Keratinocyte (primary cell): ENCODE measurements around the gene CFAP91. TPM values are rescaled to one million over a fixed set of nuclear protein-coding genes. Genes with fewer than 3 reads are reported as not detected.

ENCODE experiments used
- DNase-seq: peaks from one replicate; pipeline ENCODE4 v3.0.0-alpha.2; 2011; ENCODE audit warnings: low read depth, missing footprints, low spot score
- FAIRE-seq: peaks from 2 replicates; lab custom pipeline; 2011; peaks lifted over from hg19 to GRCh38; lab: Jason Lieb, UNC
- H2AFZ ChIP-seq: 2 replicates; pipeline ENCODE4 v1.6.0; 2012; ENCODE audit warnings: low read length, control low read depth, inconsistent platforms; ENCODE audit not compliant: control insufficient read depth
- H3K27ac ChIP-seq: 2 replicates; pipeline ENCODE4 v1.5.1; 2011; ENCODE audit warnings: low read length; ENCODE audit not compliant: control insufficient read depth, insufficient read depth
- H3K27me3 ChIP-seq: 3 replicates; pipeline ENCODE4 v1.6.0; 2011; ENCODE audit warnings: low read length; ENCODE audit not compliant: control insufficient read depth, insufficient read depth; ENCODE audit errors: extremely low read depth
- H3K36me3 ChIP-seq, 2 experiments: 2 replicates in 1 of 2; 3 replicates in 1 of 2; pipeline ENCODE4 v1.5.1; 2011; ENCODE audit warnings: low read length in 2 of 2, mild to moderate bottlenecking in 1 of 2; ENCODE audit not compliant: control insufficient read depth in 2 of 2, insufficient read depth in 2 of 2; ENCODE audit errors: extremely low read depth in 1 of 2
- H3K4me1 ChIP-seq: 3 replicates; pipeline ENCODE4 v1.5.1; 2011; ENCODE audit warnings: low read length; ENCODE audit not compliant: control insufficient read depth, insufficient read depth; ENCODE audit errors: extremely low read depth
- H3K4me2 ChIP-seq: 3 replicates; pipeline ENCODE4 v1.6.0; 2011; ENCODE audit warnings: low read depth, low read length; ENCODE audit not compliant: control insufficient read depth, insufficient read depth; ENCODE audit errors: extremely low read depth
- H3K4me3 ChIP-seq, 3 experiments: fragments of 200-600 bp in 1 of 3; sonication (generic) in 1 of 3; 2 replicates in 2 of 3; 3 replicates in 1 of 3; pipeline ENCODE4 v1.5.1; 2011 to 2016; ENCODE audit warnings: low read length in 3 of 3, mild to moderate bottlenecking in 3 of 3, control low read depth in 2 of 3, inconsistent platforms in 1 of 3, low read depth in 1 of 3, mixed read lengths in 1 of 3, mixed run types in 1 of 3, moderate library complexity in 1 of 3; ENCODE audit not compliant: control insufficient read depth in 2 of 3, insufficient read depth in 2 of 3; ENCODE audit errors: extremely low read depth in 1 of 3
- H3K79me2 ChIP-seq: 2 replicates; pipeline ENCODE4 v1.6.0; 2012; ENCODE audit warnings: low read length; ENCODE audit not compliant: control insufficient read depth, insufficient read depth
- H3K9ac ChIP-seq: 3 replicates; pipeline ENCODE4 v1.6.0; 2011; ENCODE audit warnings: low read length; ENCODE audit not compliant: control insufficient read depth, insufficient read depth; ENCODE audit errors: extremely low read depth
- H3K9me1 ChIP-seq: 3 replicates; pipeline ENCODE4 v1.6.0; 2011; ENCODE audit warnings: low read length; ENCODE audit not compliant: control insufficient read depth, insufficient read depth; ENCODE audit errors: extremely low read depth
- H3K9me3 ChIP-seq: 2 replicates; pipeline ENCODE4 v1.5.1; 2012; ENCODE audit warnings: low read depth, low read length; ENCODE audit not compliant: control insufficient read depth
- H4K20me1 ChIP-seq: 3 replicates; pipeline ENCODE4 v1.6.0; 2011; ENCODE audit warnings: low read length; ENCODE audit not compliant: control insufficient read depth, insufficient read depth; ENCODE audit errors: extremely low read depth
- EZH2 ChIP-seq: IDR thresholded peaks from one replicate; pipeline ENCODE4 v1.6.1; 2012; ENCODE audit warnings: inconsistent platforms, mild to moderate bottlenecking, low read length, moderate library complexity
- dilution Hi-C: fragments of 300-500 bp; cut with MboI; formaldehyde crosslinking; loops from one replicate; pipeline ENCODE4 v1.7.0; 2020; ENCODE audit warnings: low sequenced_read_pairs; ENCODE audit not compliant: extremely low pct_ligation_motif_present
- polyA plus RNA-seq, 5 experiments: library from polyadenylated mRNA; depleted of rRNA in 3 of 5; stranded (reverse) in 3 of 5; stranded (forward) in 1 of 5; unstranded in 1 of 5; fragments of >200 nt; gene quantifications; 1 replicate in 1 of 5; 2 replicates in 3 of 5; 3 replicates in 1 of 5; pipeline versions ENCODE4 v1.2.1 to v1.2.3, GENCODE V29; 2011 to 2012; ENCODE audit warnings: missing spikeins in 2 of 5, low read depth in 1 of 5, low replicate concordance in 1 of 5
- TF ChIP-seq, protein P1 (sequence below), 3 experiments: IDR thresholded peaks in 1 of 3; conservative IDR thresholded peaks in 1 of 3; optimal IDR thresholded peaks in 1 of 3; 2 replicates in 2 of 3; 3 replicates in 1 of 3; pipeline versions ENCODE3 to v1.5.1; 2011; ENCODE audit warnings: low read length in 3 of 3, mild to moderate bottlenecking in 3 of 3, moderate library complexity in 2 of 3, control low read depth in 1 of 3, inconsistent platforms in 1 of 3; ENCODE audit not compliant: insufficient read depth in 2 of 3; ENCODE audit errors: extremely low read depth in 1 of 3

CFAP91 gene
- polyA plus RNA-seq, 1 donor (not counting 4 experiments of a cell fraction or from before 2014, with no cell fraction given) = not detected

- dilution Hi-C loops = no loop called here
- FAIRE-seq (no peak), DNase-seq (no peak)
- no peaks in the 10 kb centered on the region for H4K20me1 ChIP-seq
- H3K9me3 ChIP-seq = no peaks in the 10 kb centered on the region
- H2AFZ ChIP-seq = no peak overlapping the region
- TF ChIP-seq EZH2 = no peak
- TF ChIP-seq, protein P1, sequence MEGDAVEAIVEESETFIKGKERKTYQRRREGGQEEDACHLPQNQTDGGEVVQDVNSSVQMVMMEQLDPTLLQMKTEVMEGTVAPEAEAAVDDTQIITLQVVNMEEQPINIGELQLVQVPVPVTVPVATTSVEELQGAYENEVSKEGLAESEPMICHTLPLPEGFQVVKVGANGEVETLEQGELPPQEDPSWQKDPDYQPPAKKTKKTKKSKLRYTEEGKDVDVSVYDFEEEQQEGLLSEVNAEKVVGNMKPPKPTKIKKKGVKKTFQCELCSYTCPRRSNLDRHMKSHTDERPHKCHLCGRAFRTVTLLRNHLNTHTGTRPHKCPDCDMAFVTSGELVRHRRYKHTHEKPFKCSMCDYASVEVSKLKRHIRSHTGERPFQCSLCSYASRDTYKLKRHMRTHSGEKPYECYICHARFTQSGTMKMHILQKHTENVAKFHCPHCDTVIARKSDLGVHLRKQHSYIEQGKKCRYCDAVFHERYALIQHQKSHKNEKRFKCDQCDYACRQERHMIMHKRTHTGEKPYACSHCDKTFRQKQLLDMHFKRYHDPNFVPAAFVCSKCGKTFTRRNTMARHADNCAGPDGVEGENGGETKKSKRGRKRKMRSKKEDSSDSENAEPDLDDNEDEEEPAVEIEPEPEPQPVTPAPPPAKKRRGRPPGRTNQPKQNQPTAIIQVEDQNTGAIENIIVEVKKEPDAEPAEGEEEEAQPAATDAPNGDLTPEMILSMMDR (optimal IDR thresholded peaks at IDR 0.05 in 1 of 3, IDR thresholded peaks at IDR 0.05 in 1 of 3, conservative IDR thresholded peaks at IDR 0.05 in 1 of 3; ENCODE audit: extremely low read depth in 1 of 3, insufficient read depth in 2 of 3, low read length in 3 of 3) = no peak
- no peaks in the 10 kb centered on the region for H3K27me3 ChIP-seq
- peaks cover 11% of the 10 kb centered on the region in 2 experiments for H3K36me3 ChIP-seq
- no peaks in the 10 kb centered on the region for H3K9me1 ChIP-seq
- H3K79me2 ChIP-seq = peaks cover 13% of the 10 kb centered on the region
- no peak overlapping the region for H3K4me3 ChIP-seq
- H3K4me1 ChIP-seq = peaks cover 9% of the 10 kb centered on the region
- no peak overlapping the region for H3K9ac ChIP-seq
- no peak overlapping the region for H3K27ac ChIP-seq
- H3K4me2 ChIP-seq = no peak overlapping the region
Measured at GRCh38 chr3:119672776-119673175, 30.0 kb upstream of the CFAP91 start.

GRCh38 chr3:119673875-119674274 lies 28.9 kb upstream of the CFAP91 start:
- no peak overlapping the region for H3K27ac ChIP-seq
- no peaks in the 10 kb centered on the region for H3K9me1 ChIP-seq
- no peaks in the 10 kb centered on the region for H3K27me3 ChIP-seq
- H3K4me1 ChIP-seq = peaks cover 11% of the 10 kb centered on the region
- no peak overlapping the region for H3K4me3 ChIP-seq
- DNase-seq = no peak
- H3K36me3 ChIP-seq = peaks cover 8% of the 10 kb centered on the region in 2 experiments
- FAIRE-seq = no peak
- peaks cover 13% of the 10 kb centered on the region for H3K79me2 ChIP-seq
- no peaks in the 10 kb centered on the region for H3K9me3 ChIP-seq
- no peak for TF ChIP-seq EZH2
- TF ChIP-seq, protein P1 (optimal IDR thresholded peaks at IDR 0.05 in 1 of 3, IDR thresholded peaks at IDR 0.05 in 1 of 3, conservative IDR thresholded peaks at IDR 0.05 in 1 of 3; ENCODE audit: extremely low read depth in 1 of 3, insufficient read depth in 2 of 3, low read length in 3 of 3) = no peak
- no peak overlapping the region for H2AFZ ChIP-seq
- H4K20me1 ChIP-seq = no peaks in the 10 kb centered on the region
- dilution Hi-C loops = no loop called here
- H3K9ac ChIP-seq = no peak overlapping the region
- H3K4me2 ChIP-seq = no peak overlapping the region
